Measurements from ENCODE around the gene SCN10A.

SCN10A gene

DNA sequence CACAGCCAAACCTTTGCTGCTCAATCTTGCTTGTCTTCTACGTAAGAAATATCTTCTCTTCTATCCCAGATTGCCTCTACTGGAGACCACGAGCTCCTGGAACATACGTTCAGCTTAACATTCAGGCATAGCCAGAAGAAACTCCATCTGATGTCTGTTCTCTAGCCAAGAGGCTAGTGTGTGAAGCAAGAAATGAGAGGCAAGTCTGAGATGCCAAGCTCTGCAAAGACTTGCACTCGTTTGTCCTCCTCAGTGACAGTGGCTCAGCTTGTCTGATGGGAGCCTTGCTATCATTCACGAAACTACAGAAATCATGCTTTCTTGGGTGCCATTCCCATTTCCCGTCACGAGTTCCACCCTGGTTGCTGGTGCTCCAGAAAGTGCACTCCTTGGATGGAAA lies at the start of gene SCN10A:
Gene SCN10A, minus strand, starts transcription at position 192 of the 400 bp plus-strand sequence. CDS start 22,207 bp downstream, outside the sequence.
- Histone ChIP-seq H3K27me3 (replicated peaks; ENCODE audit: control insufficient read depth, insufficient read depth, low read length) (peaks cover 3% of the 10 kb centered on the region), H3K36me3 (ENCODE audit: control insufficient read depth, insufficient read depth, low read length) (no peaks in the 10 kb centered on the region), H3K4me3 (replicated peaks; ENCODE audit: low read depth, low read length) (no peak within 1 kb of the TSS)
- DNase-seq (ENCODE audit: extremely low read depth, insufficient read length), result no peak
- TF ChIP-seq, protein P1, sequence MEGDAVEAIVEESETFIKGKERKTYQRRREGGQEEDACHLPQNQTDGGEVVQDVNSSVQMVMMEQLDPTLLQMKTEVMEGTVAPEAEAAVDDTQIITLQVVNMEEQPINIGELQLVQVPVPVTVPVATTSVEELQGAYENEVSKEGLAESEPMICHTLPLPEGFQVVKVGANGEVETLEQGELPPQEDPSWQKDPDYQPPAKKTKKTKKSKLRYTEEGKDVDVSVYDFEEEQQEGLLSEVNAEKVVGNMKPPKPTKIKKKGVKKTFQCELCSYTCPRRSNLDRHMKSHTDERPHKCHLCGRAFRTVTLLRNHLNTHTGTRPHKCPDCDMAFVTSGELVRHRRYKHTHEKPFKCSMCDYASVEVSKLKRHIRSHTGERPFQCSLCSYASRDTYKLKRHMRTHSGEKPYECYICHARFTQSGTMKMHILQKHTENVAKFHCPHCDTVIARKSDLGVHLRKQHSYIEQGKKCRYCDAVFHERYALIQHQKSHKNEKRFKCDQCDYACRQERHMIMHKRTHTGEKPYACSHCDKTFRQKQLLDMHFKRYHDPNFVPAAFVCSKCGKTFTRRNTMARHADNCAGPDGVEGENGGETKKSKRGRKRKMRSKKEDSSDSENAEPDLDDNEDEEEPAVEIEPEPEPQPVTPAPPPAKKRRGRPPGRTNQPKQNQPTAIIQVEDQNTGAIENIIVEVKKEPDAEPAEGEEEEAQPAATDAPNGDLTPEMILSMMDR (IDR thresholded peaks at IDR 0.05; ENCODE audit: insufficient read depth, low read length, poor library complexity, severe bottlenecking), result no peak

DNA sequence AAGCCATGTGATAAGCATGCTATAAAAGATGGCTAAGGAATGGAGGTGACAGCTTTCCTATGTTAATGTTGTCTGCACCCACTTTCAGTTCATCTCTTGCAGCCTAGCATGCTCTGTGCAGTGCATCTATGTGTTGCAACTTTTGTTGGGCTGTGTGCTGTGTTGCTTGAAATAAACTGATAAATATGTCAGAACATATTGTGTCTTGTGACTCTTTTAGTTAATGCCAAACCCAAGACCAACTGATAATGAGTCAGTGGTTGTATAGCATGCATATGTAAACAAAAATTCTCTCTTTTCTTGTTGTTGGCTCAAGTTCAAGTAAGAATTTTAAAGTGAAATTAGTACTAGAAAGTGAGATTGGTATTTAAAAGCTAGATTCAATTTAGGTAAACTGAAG lies 37.0 kb upstream of the SCN10A start:
- H3K27me3 ChIP-seq (replicated peaks; ENCODE audit: control insufficient read depth, insufficient read depth, low read length), result no peaks in the 10 kb centered on the region
- TF ChIP-seq, protein P1 (IDR thresholded peaks at IDR 0.05; ENCODE audit: insufficient read depth, low read length, poor library complexity, severe bottlenecking), result no peak
- H3K4me3 ChIP-seq (replicated peaks; ENCODE audit: low read depth, low read length), result no peak overlapping the region
- no peaks in the 10 kb centered on the region for H3K36me3 ChIP-seq (ENCODE audit: control insufficient read depth, insufficient read depth, low read length)
- DNase-seq (ENCODE audit: extremely low read depth, insufficient read length), result no peak

DNA sequence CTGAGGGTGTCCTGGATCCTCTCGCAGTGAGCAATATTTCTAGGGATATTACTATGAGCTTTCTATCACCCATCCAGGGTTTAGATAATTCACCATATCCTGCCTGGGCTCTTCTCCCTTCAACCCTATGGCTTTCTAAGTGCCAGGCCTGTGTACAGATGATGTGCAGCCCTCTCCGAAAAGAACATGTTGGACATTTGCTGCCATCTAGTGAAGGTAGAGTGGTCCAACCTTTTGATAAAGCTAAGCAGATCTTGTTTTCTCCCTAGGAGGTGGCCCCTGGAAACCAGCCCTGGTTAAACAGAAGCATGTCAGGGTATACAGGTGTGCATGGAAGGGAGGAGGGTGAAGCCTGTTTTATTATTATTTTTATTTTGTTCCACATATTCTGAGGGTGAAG lies 27.9 kb upstream of the SCN10A start:
- Histone ChIP-seq H3K4me3 (replicated peaks; ENCODE audit: low read depth, low read length) (no peak overlapping the region), H3K27me3 (replicated peaks; ENCODE audit: control insufficient read depth, insufficient read depth, low read length) (no peaks in the 10 kb centered on the region), H3K36me3 (ENCODE audit: control insufficient read depth, insufficient read depth, low read length) (no peaks in the 10 kb centered on the region)
- DNase-seq (ENCODE audit: extremely low read depth, insufficient read length), result no peak
- TF ChIP-seq, protein P1 (IDR thresholded peaks at IDR 0.05; ENCODE audit: insufficient read depth, low read length, poor library complexity, severe bottlenecking), result peak; percentile 25

DNA sequence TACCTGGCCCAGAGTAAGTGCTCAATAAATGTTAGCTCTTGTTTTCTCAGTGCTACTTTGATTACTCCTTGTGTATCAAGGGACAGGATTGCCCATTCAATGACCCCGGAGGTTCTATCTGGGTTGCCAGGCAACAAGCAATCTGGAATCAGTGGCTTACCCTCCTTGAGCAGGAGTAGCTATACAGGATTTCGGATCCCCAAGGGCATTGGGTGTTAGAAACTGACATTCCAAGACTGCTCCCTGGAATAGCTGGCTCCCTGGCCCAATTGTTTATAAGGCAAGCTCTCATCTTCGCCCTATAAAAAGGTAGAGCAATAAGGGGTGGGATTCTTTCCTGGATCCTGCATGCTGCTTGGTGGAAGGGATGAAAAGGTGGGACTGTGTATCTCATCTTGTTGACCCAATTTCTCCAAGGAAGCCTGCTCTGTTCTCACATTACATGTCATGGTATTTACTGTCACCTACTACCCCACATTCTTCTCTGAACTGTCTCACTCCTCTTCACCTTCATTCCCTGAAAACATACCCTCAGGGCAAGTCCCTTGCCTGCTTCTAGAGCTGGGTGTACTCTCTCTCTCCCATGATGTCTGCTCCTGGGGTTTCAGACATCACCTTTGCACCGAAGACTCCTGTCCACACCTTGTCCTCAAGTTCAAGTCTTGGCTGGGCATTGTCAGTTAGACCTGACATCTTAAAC lies 26.4 kb upstream of the SCN10A start:
- no peak overlapping the region for H3K4me3 ChIP-seq (replicated peaks; ENCODE audit: low read depth, low read length)
- TF ChIP-seq, protein P1 (IDR thresholded peaks at IDR 0.05; ENCODE audit: insufficient read depth, low read length, poor library complexity, severe bottlenecking), result no peak
- no peak for DNase-seq (ENCODE audit: extremely low read depth, insufficient read length)
- no peaks in the 10 kb centered on the region; the same call in 1 of the 2 replicates for H3K27me3 ChIP-seq (replicated peaks; ENCODE audit: control insufficient read depth, insufficient read depth, low read length)
- no peaks in the 10 kb centered on the region for H3K36me3 ChIP-seq (ENCODE audit: control insufficient read depth, insufficient read depth, low read length)

DNA sequence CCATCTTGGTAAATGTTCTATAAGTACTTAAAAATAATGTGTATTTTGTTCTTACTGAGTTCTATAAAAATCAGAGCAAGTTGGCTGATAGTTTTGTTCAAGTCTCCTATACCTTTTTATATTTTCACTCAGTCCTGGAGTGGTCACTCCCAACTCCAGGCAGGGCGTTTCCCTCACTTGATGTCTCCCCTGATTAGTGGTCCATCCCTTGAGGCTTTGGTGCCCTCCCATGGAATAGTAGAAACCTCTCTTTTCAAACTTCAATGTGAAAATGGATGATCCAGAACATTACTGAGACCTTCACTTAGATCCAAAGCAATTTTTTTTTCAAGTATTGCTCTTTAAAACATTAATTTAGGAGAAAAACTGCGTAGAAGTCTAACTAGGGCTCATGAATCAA lies 25.0 kb upstream of the SCN10A start:
- no peak for DNase-seq (ENCODE audit: extremely low read depth, insufficient read length)
- Histone ChIP-seq H3K27me3 (replicated peaks; ENCODE audit: control insufficient read depth, insufficient read depth, low read length) (no peaks in the 10 kb centered on the region; the same call in none of the 2 replicates), H3K36me3 (ENCODE audit: control insufficient read depth, insufficient read depth, low read length) (no peaks in the 10 kb centered on the region), H3K4me3 (replicated peaks; ENCODE audit: low read depth, low read length) (no peak overlapping the region)
- TF ChIP-seq, protein P1 (IDR thresholded peaks at IDR 0.05; ENCODE audit: insufficient read depth, low read length, poor library complexity, severe bottlenecking), result no peak
